ENCODE results near the gene UGT1A4. TPM values are rescaled to one million over a fixed set of nuclear protein-coding genes. Genes with fewer than 3 reads are reported as not detected.

UGT1A4 gene
- polyA plus RNA-seq, 3 donors: not detected

DNA sequence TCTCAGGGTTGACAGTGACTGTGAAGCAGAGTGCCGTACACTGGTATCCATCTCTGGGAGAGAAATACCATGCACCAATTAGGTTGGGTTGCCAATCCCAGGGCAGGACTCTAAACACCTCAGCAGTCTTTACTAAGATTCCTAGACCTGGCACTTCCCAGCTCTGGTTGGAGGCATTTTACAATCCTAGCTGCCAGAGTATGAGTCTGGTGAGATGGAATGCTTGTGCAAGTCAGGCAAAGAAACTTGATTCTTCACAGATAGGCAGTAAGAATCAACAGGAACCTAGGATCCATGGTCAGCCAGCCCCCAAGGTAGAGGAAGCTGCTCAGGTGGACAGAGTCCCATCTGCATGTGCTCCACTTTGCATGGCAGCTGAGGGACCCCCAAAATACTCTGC is 11.8 kb upstream of the UGT1A4 start:
- H3K9me3 ChIP-seq (replicated peaks in 1 of 2; ENCODE audit: control insufficient read depth in 1 of 2, insufficient read depth in 1 of 2, low read length in 2 of 2): no peaks in the 10 kb centered on the region
- no peak overlapping the region for H3K27ac ChIP-seq (ENCODE audit: low read depth in 1 of 2, low read length in 2 of 2)
- TF ChIP-seq, protein P1, sequence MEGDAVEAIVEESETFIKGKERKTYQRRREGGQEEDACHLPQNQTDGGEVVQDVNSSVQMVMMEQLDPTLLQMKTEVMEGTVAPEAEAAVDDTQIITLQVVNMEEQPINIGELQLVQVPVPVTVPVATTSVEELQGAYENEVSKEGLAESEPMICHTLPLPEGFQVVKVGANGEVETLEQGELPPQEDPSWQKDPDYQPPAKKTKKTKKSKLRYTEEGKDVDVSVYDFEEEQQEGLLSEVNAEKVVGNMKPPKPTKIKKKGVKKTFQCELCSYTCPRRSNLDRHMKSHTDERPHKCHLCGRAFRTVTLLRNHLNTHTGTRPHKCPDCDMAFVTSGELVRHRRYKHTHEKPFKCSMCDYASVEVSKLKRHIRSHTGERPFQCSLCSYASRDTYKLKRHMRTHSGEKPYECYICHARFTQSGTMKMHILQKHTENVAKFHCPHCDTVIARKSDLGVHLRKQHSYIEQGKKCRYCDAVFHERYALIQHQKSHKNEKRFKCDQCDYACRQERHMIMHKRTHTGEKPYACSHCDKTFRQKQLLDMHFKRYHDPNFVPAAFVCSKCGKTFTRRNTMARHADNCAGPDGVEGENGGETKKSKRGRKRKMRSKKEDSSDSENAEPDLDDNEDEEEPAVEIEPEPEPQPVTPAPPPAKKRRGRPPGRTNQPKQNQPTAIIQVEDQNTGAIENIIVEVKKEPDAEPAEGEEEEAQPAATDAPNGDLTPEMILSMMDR (IDR thresholded peaks at IDR 0.05): no peak
- H3K36me3 Mint-ChIP-seq: no peaks in the 10 kb centered on the region
- peaks cover 0 to 3% (median 0%) of the 10 kb centered on the region in 7 donors for H3K9me3 Mint-ChIP-seq
- H3K4me2 ChIP-seq (replicated peaks; ENCODE audit: extremely low read depth, low read length, poor library complexity, severe bottlenecking): no peak overlapping the region
- H3K4me1 Mint-ChIP-seq: no peaks in the 10 kb centered on the region
- no peak overlapping the region for H3K27ac Mint-ChIP-seq
- no peaks in the 10 kb centered on the region for H3K27me3 ChIP-seq (ENCODE audit: control insufficient read depth in 2 of 2, insufficient read depth in 2 of 2, low read length in 2 of 2)
- peaks cover 3 to 4% (median 4%) of the 10 kb centered on the region in 3 donors for H3K27me3 Mint-ChIP-seq (ENCODE audit: low read depth in 3 of 3)
- WGBS (ENCODE audit: insufficient coverage): no CpG with 5 or more reads among the region's 1 CpG
- no peak overlapping the region for H3K9ac ChIP-seq (ENCODE audit: insufficient read depth, low read length, poor library complexity, severe bottlenecking)
- H3K4me3 Mint-ChIP-seq: no peak overlapping the region
- H3K4me1 ChIP-seq (ENCODE audit: control insufficient read depth in 1 of 2, insufficient read depth in 2 of 2, low read length in 2 of 2): no peaks in the 10 kb centered on the region
- H4K20me1 ChIP-seq (ENCODE audit: insufficient read depth, low read length): no peaks in the 10 kb centered on the region
- no peak overlapping the region for H3K4me3 ChIP-seq (replicated peaks in 1 of 3; ENCODE audit: low read depth in 2 of 3, low read length in 3 of 3)
- no peaks in the 10 kb centered on the region for H3K36me3 ChIP-seq (replicated peaks in 1 of 2; ENCODE audit: control insufficient read depth in 1 of 2, insufficient read depth in 2 of 2, low read length in 2 of 2)
- no peak overlapping the region for H2AFZ ChIP-seq (ENCODE audit: insufficient read depth, low read depth, low read length, poor library complexity, severe bottlenecking)
- H3K79me2 ChIP-seq (ENCODE audit: insufficient read depth, low read length): no peaks in the 10 kb centered on the region
- intact Hi-C loops (cut with micrococcal nuclease): no loop called here
- DNase-seq: no peak

DNA sequence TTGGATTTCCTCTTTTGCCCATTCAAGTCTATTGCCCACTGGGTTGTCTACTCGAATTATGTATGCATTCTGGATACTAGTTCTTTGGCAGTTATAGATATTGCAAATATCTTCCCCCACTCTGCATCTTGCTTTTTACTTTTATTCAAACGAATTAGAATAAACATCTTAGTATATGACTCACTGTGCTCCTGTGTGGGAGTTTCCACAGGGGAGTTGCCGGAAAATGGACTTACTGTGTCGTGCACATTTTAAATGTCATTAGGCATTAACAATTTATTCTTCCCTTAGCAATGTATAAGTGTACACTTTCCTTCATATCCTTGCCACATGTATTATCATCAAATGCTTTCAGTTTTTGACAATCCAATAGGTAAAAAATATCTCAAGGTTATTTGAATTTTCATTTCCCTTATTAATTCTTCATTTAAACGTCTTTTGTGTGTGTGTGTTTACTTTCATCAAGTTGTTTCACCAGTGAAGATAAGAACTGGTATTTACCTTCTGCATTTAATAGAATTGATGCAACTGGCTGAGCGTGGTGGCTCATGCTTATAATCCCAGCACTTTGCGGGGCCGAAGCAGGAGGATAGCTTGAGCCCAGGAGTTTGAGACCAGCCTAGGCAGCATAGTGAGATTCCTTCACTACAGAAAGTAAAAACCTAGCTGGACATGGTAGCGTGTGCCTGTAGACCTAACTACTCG is 10.4 kb upstream of the UGT1A4 start:
- TF ChIP-seq, protein P1 (IDR thresholded peaks at IDR 0.05): no peak
- H2AFZ ChIP-seq (ENCODE audit: insufficient read depth, low read depth, low read length, poor library complexity, severe bottlenecking): no peak overlapping the region
- Mint-ChIP-seq H3K9me3 (peaks cover 0 to 2% (median 0%) of the 10 kb centered on the region in 7 donors), H3K4me3 (no peak overlapping the region), H3K36me3 (no peaks in the 10 kb centered on the region), H3K27ac (peak overlapping the region in 1 of 7 donors; percentile 47), H3K4me1 (no peaks in the 10 kb centered on the region), H3K27me3 (ENCODE audit: low read depth in 3 of 3) (peaks cover 3 to 6% (median 5%) of the 10 kb centered on the region in 3 donors)
- intact Hi-C loops (cut with micrococcal nuclease): no loop called here
- H3K9ac ChIP-seq (ENCODE audit: insufficient read depth, low read length, poor library complexity, severe bottlenecking): no peak overlapping the region
- H3K27ac ChIP-seq (ENCODE audit: low read depth in 1 of 2, low read length in 2 of 2): no peak overlapping the region
- no peak overlapping the region for H3K4me3 ChIP-seq (replicated peaks in 1 of 3; ENCODE audit: low read depth in 2 of 3, low read length in 3 of 3)
- no peaks in the 10 kb centered on the region for H4K20me1 ChIP-seq (ENCODE audit: insufficient read depth, low read length)
- H3K4me2 ChIP-seq (replicated peaks; ENCODE audit: extremely low read depth, low read length, poor library complexity, severe bottlenecking): no peak overlapping the region
- no peaks in the 10 kb centered on the region for H3K4me1 ChIP-seq (ENCODE audit: control insufficient read depth in 1 of 2, insufficient read depth in 2 of 2, low read length in 2 of 2)
- H3K79me2 ChIP-seq (ENCODE audit: insufficient read depth, low read length): no peaks in the 10 kb centered on the region
- H3K9me3 ChIP-seq (replicated peaks in 1 of 2; ENCODE audit: control insufficient read depth in 1 of 2, insufficient read depth in 1 of 2, low read length in 2 of 2): no peaks in the 10 kb centered on the region
- H3K27me3 ChIP-seq (ENCODE audit: control insufficient read depth in 2 of 2, insufficient read depth in 2 of 2, low read length in 2 of 2): no peaks in the 10 kb centered on the region
- DNase-seq: no peak
- WGBS (ENCODE audit: insufficient coverage): 100% methylated on average over 1 of the region's 10 CpGs
- no peaks in the 10 kb centered on the region for H3K36me3 ChIP-seq (replicated peaks in 1 of 2; ENCODE audit: control insufficient read depth in 1 of 2, insufficient read depth in 2 of 2, low read length in 2 of 2)

Measured in CD14-positive monocyte (primary cell).